ENCODE data around the gene PHYHIPL.

The PHYHIPL gene

GRCh38 chr10:59176241-59177030 is at the start of gene PHYHIPL:
Gene PHYHIPL, plus strand, starts transcription at chr10:59176643. Its CDS starts 211 bp downstream, at chr10:59176854.
- DNase-seq: peak in 1 of 2 experiments; percentile 5

- no peak for DNase-seq
These were observed 49.5 kb upstream of the PHYHIPL start for GRCh38 chr10:59126991-59127390.

GRCh38 chr10:59127991-59128390 is 48.5 kb upstream of the PHYHIPL start:
- DNase-seq: no peak

- DNase-seq: no peak
These were observed 46.6 kb upstream of the PHYHIPL start for GRCh38 chr10:59129867-59130266.

GRCh38 chr10:59131666-59132065 is 44.8 kb upstream of the PHYHIPL start:
- DNase-seq: no peak

- no peak for DNase-seq
These were observed 42.4 kb upstream of the PHYHIPL start for GRCh38 chr10:59133841-59134593.

- no peak for DNase-seq
These were observed 41.7 kb upstream of the PHYHIPL start for GRCh38 chr10:59134785-59135184.

- DNase-seq: no peak
These were observed 41.2 kb upstream of the PHYHIPL start for GRCh38 chr10:59135275-59135674.

- DNase-seq: no peak
These were observed 38.4 kb upstream of the PHYHIPL start for GRCh38 chr10:59138052-59138451.

GRCh38 chr10:59143544-59143943 is 32.9 kb upstream of the PHYHIPL start:
- DNase-seq: no peak

GRCh38 chr10:59148701-59149100 is 27.7 kb upstream of the PHYHIPL start:
- no peak for DNase-seq

GRCh38 chr10:59155556-59155955 is 20.9 kb upstream of the PHYHIPL start:
- no peak for DNase-seq

- DNase-seq: no peak
These were observed 8.9 kb upstream of the PHYHIPL start for GRCh38 chr10:59167512-59167911.

- no peak for DNase-seq
These were observed 3.9 kb upstream of the PHYHIPL start for GRCh38 chr10:59172567-59172966.

- no peak for DNase-seq
These were observed 3.0 kb upstream of the PHYHIPL start for GRCh38 chr10:59173414-59173813.

- DNase-seq: no peak
These were observed 754 bp upstream of the PHYHIPL start for GRCh38 chr10:59175538-59176240.

GRCh38 chr10:59177031-59177797 is 771 bp downstream of the PHYHIPL start:
- DNase-seq: peak in 1 of 2 experiments; percentile 15

- DNase-seq: no peak
These were observed 1.4 kb downstream of the PHYHIPL start for GRCh38 chr10:59177836-59178235.

- no peak for DNase-seq
These were observed 2.6 kb downstream of the PHYHIPL start for GRCh38 chr10:59179068-59179467.

GRCh38 chr10:59180689-59181270 is 4.3 kb downstream of the PHYHIPL start:
- DNase-seq: no peak

GRCh38 chr10:59181668-59182067 is 5.2 kb downstream of the PHYHIPL start:
- DNase-seq: peak in 1 of 2 experiments; percentile 38

GRCh38 chr10:59190332-59190731 is 13.9 kb downstream of the PHYHIPL start:
- no peak for DNase-seq
